ENCODE measurements around the gene MTHFD2L.
"Not testable (repeated sequence)": the region's sequence is repeated elsewhere in the genome, so short reads cannot be mapped to it uniquely, and the experiment has no call there.

MTHFD2L gene

GRCh38 chr4:74190919-74191397 lies 33.0 kb downstream of the MTHFD2L start:
- no peak for DNase-seq

DNA sequence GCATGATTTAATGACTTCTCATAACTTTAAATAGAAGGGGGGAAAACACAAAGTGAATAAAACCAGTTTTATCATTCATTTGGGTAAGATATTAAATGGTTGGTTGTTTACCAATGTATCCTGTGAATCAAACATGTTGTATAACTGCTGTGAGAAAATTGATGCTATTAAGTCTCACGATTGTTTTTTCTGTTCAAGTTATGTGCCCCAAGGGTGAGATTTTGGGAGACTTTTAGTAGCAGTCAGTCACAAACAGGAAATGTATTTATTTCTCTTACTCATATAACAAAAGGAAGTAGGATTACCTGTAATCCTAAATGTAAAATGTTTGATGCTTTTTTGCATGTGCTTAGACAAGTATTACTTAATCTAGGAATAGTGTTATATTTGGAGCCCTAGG lies 39.2 kb downstream of the MTHFD2L start:
- no peak for DNase-seq

- no peak for DNase-seq
Observed at GRCh38 chr4:74202062-74202586, 44.2 kb downstream of the MTHFD2L start.

GRCh38 chr4:74203467-74203866 lies 45.5 kb downstream of the MTHFD2L start:
- DNase-seq = no peak

DNA sequence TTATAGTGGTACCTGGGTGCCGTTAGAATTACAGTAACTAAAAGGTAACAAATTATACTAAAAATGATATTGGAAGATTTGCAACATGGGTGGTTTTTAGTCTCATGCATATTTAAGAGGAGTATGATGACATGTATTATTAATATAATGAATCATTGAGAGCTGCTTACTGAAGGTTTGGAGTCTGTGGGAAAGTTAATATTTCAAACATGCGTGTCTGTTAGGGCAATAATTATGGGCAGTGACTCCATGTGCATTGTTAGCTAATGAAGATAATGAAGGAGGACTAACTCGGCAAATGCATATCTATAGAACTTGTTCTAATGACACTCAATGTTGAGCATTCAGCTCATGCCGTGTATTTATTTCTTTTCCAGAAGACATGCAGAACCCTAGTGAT lies 47.1 kb downstream of the MTHFD2L start:
- no peak for DNase-seq

DNA sequence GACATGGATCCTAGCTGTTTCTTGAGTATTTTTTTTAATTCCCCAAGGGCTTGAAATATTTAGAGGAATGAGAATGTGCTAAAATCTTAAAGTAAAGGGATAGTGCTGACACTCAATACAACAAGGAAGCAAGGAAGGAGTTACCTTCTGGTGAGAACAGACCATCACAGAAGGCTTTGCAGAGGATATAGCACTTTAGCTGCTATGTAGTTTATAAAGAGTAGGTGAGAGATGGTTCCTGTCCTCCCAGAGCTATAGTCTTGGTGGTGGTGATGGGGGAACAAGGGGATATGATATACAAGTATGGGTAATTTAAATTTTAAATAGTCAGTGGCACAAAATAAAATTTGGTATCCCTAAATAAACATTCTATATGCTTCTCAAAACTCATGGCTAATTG lies 47.6 kb downstream of the MTHFD2L start:
- no peak for DNase-seq

DNA sequence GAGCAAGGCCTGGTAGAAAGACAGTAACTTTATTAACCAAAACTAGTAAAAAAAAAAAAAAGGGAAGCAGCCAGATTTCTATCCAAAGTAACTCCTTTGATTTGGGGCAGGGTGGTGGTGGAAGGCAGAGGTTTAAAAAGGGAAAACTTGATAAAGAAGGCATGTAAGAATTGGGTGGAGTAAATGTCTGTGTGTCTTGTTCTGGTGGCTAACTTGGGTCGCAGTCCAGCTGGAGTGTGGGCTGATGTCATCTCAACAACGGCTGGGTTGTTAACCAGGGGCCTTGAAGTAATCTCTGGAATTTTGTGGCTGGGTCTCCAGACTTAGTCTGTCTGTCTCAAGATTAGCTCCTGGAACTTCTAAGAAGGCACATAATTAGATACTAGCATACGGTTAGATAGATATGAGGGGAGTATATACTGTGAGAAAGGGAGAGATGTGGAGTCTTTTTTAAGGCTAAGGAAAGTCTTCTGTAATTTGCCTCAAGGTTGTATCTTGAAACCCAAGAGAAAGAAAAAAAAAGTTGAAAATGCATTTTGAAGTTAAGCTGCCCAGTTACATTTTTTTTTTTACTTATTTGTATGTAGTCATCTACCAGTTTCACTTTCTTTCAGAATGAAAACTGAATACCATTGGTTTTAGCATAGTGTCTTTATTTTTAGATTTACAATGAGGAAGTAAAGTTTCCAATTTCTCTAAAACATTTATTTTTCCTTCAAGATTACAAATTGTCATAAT lies 48.3 kb downstream of the MTHFD2L start:
- no peak for DNase-seq

GRCh38 chr4:74214457-74215159 lies 56.7 kb downstream of the MTHFD2L start:
- DNase-seq = not testable (repeated sequence)

DNA sequence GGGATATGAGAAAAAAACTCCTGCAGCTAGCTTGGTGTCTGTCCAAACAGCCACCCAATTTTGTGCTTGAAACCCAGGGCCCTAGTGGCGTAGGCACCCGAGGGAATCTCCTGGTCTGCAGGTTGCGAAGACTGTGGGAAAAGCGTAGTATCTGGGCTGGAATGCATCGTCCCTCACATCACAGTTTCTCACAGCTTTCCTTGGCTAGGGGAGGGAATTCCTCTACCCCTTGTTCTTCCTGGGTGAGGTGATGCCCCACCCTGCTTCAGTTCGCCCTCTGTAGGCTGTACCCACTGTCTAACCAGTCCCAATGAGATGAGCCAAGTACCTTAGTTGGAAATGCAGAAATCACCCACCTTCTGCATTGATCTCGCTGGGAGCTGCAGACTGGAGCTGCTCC lies 57.3 kb downstream of the MTHFD2L start:
- not testable (repeated sequence) for DNase-seq

- no peak for DNase-seq
Observed at GRCh38 chr4:74217365-74217764, 59.4 kb downstream of the MTHFD2L start.

- no peak for DNase-seq
Observed at GRCh38 chr4:74218201-74218600, 60.3 kb downstream of the MTHFD2L start.

DNA sequence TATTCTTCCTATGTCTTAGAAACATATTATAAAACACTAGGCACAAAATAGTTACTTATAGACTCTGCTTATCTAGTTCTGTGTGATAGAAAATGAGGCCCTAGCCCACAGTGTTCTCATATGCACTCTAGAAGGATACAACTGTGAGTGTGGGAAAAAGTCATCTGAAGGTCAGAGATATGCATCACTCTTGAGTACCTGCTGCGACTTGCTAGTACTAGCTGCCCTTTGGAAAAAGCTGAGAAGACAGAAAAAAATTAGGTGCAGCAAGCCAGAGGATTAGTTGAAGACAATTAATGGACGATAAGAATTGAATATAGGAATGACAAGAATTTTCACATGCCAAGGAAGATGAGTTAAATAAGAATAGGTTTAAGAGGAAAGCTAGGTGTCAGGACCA lies 61.3 kb downstream of the MTHFD2L start:
- no peak for DNase-seq

GRCh38 chr4:74223098-74223497 lies 65.2 kb downstream of the MTHFD2L start:
- no peak for DNase-seq

GRCh38 chr4:74223801-74224200 lies 65.9 kb downstream of the MTHFD2L start:
- DNase-seq = no peak

- DNase-seq = no peak
Observed at GRCh38 chr4:74228691-74229640, 71.0 kb downstream of the MTHFD2L start.

GRCh38 chr4:74230902-74231499 lies 73.1 kb downstream of the MTHFD2L start:
- DNase-seq = no peak

DNA sequence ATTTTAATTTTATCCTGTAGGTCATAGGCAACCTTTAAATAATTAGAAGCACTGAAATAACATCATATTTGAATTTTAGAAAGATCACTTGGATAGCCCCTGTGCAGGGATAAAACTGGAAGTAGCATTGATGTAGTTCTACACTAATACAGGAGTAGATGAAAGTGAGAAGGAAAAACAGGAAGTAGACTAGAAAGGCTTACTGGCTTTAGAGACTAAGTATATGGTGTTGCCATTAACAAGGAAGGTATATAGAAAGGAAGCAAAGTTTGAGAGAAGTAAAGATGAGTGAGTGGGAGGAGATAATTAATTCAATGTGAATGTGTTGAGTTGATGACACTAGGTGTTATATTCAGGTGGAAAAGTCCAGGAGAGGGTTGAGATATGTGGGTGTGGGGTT lies 77.2 kb downstream of the MTHFD2L start:
- no peak for DNase-seq

DNA sequence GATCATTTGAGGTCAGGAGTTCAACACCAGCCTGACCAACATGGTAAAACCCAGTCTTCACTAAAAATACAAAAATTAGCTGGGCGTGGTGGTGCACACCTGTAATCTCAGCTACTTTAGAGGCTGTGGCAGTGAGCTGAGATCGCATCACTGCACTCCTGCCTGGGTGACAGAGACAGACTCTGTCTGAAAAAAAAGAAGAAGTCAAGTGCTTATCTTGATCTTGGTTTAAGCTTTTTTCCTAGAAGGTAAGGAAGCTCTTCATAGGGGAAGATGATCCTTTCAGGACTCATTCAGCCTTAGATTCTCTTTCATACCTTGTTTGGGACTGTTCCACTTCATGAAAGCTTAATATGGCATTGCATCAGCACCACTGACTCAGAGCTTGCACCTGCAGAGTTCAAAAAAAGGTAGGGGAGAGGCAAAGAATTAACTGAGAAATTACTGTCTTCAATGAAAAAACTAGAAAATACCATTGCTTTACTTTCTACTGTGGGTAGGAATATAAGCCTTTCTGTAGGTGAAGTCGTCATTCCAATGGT lies 79.6 kb downstream of the MTHFD2L start:
- DNase-seq = no peak

DNA sequence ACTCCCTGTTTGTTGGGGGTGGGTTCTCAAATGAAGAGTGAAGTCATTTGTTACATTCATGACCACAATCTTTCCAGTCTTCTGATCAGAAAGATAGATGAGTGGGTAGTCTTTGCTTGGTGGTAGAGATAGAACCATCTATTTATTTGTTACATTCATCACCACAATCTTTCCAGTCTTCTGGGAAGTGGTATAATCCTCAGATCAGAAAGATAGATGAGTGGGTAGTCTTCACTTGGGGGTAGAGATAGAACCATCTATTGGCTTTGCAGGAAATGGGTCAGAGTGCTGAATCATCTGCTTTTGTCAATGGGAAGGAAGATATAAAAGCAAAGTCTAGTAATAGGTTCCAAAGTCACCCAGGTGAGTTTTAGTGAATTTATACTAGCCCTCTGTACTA lies 86.1 kb downstream of the MTHFD2L start:
- no peak for DNase-seq

- no peak for DNase-seq
Observed at GRCh38 chr4:74252933-74253332, 95.0 kb downstream of the MTHFD2L start.

GRCh38 chr4:74254386-74254785 lies 96.5 kb downstream of the MTHFD2L start:
- no peak for DNase-seq

DNA sequence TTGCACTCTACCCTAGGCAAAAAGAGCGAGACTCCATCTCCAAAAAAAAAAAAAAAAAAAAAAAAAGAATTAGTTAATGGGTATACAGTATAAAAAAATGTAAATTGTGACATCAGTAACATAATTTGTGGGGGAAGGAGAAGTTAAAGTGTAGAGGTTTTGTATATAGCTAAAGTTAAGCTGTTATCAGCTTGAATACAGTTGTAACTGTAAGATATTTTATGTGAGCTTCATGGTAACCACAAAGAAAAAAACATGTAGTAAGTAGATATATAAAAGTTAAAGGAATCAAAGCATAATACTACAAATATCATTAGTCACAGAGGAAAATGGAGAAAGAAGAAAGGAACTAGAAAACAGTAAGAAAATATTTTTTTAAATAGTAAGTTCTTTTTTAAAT lies 97.2 kb downstream of the MTHFD2L start:
- no peak for DNase-seq

Measured in DMS79 (cell line).